Activated naive CD4-positive, alpha-beta T cell treated with anti-CD3 and anti-CD28 coated beads, Interleukin-2, amount 10 ng/mL, durations not matched to agents 7 days and 5 days (primary cell): Measurements from ENCODE around the gene COMP.

ENCODE experiments used
- CTCF ChIA-PET: fragments of 350-600 bp; sonication (Branson Sonifier 250); formaldehyde crosslinking; loops from one replicate; lab custom pipeline; 2021; ENCODE audit warnings: antibody characterized with exemption; lab: Charles Lee
- DNase-seq: peaks from one replicate; pipeline ENCODE4 v3.0.0-alpha.2; 2020
- H3K27ac Mint-ChIP-seq: one replicate; pipeline ENCODE4 v1.8.0; 2021; ENCODE audit warnings: mild to moderate bottlenecking, moderate library complexity, mixed read lengths
- H3K27me3 Mint-ChIP-seq: one replicate; pipeline ENCODE4 v1.8.0; 2021; ENCODE audit warnings: mild to moderate bottlenecking, mixed read lengths
- H3K36me3 Mint-ChIP-seq: one replicate; pipeline ENCODE4 v1.8.0; 2021; ENCODE audit warnings: mixed read lengths
- H3K4me1 Mint-ChIP-seq: one replicate; pipeline ENCODE4 v1.8.0; 2021; ENCODE audit warnings: mixed read lengths
- H3K4me3 Mint-ChIP-seq: one replicate; pipeline ENCODE4 v1.8.0; 2021; ENCODE audit warnings: mild to moderate bottlenecking, moderate library complexity, mixed read lengths
- H3K9me3 Mint-ChIP-seq: one replicate; pipeline ENCODE4 v1.8.0; 2021; ENCODE audit warnings: mixed read lengths

Gene COMP

DNA sequence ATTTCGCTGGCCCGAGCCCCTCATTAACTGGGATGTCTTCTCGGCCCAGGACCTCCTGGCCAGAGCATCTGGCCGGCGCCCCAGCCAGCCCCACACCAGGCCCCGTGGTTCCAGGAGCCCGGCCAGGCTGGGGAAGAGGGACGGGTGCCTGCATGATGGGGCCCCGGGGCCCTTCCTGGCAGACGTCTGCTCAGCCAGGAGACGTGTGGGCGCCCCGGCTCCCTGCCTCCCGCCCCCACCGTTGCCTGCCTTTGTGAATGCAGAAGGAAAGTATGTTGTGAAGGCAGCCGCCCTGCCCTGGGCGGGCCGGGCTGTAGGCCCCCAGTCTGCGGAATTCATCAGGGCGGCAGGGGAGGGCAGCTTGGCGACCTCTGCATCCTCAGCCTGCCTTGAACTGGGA, 4.4 kb upstream of the COMP start:
- H3K36me3 Mint-ChIP-seq = no peaks in the 10 kb centered on the region
- H3K27ac Mint-ChIP-seq = no peak overlapping the region
- H3K4me1 Mint-ChIP-seq = no peaks in the 10 kb centered on the region
- CTCF ChIA-PET = no interaction called here
- no peak overlapping the region for H3K4me3 Mint-ChIP-seq
- no peak for DNase-seq
- no peaks in the 10 kb centered on the region for H3K9me3 Mint-ChIP-seq
- no peaks in the 10 kb centered on the region for H3K27me3 Mint-ChIP-seq

DNA sequence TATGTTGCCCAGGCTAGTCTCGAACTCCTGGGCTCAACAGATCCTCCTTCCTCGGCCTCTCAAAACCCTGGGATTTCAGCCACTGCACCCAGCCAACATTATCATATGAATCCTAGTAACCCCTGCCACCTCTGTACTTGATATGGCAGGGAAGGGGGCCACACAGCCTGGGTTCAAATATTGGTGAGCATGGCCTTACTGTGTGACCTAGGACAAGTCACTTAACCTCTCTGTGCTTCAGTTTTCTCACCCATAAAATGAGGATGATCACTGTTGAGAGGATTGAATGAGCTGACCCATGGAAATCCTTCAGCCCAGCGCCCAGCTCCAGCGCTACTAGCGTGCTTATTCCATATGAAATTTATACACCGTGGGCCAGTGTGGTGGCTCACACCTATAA, 3.6 kb upstream of the COMP start:
- Mint-ChIP-seq H3K27ac (no peak overlapping the region), H3K36me3 (no peaks in the 10 kb centered on the region), H3K4me3 (no peak overlapping the region), H3K27me3 (no peaks in the 10 kb centered on the region), H3K9me3 (no peaks in the 10 kb centered on the region), H3K4me1 (peaks cover 6% of the 10 kb centered on the region)
- CTCF ChIA-PET = no interaction called here
- no peak for DNase-seq

DNA sequence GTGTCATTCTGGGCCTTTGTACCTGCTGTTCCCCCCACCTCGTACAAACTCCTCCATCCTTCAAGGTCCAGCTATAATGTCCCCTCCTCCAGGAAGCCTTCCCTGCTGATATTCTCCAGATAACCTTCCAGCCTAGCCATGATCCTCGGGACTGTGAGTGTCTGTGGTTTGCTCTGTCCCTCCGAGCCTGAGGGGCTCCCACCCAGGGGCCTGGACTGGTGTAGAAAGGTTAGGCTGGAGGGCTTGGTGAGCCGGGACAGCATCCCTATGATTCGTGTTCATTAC, 2.9 kb upstream of the COMP start:
- Mint-ChIP-seq H3K27ac (no peak overlapping the region), H3K4me1 (peaks cover 13% of the 10 kb centered on the region), H3K36me3 (no peaks in the 10 kb centered on the region), H3K27me3 (no peaks in the 10 kb centered on the region), H3K4me3 (no peak overlapping the region), H3K9me3 (no peaks in the 10 kb centered on the region)
- CTCF ChIA-PET = no interaction called here
- no peak for DNase-seq

DNA sequence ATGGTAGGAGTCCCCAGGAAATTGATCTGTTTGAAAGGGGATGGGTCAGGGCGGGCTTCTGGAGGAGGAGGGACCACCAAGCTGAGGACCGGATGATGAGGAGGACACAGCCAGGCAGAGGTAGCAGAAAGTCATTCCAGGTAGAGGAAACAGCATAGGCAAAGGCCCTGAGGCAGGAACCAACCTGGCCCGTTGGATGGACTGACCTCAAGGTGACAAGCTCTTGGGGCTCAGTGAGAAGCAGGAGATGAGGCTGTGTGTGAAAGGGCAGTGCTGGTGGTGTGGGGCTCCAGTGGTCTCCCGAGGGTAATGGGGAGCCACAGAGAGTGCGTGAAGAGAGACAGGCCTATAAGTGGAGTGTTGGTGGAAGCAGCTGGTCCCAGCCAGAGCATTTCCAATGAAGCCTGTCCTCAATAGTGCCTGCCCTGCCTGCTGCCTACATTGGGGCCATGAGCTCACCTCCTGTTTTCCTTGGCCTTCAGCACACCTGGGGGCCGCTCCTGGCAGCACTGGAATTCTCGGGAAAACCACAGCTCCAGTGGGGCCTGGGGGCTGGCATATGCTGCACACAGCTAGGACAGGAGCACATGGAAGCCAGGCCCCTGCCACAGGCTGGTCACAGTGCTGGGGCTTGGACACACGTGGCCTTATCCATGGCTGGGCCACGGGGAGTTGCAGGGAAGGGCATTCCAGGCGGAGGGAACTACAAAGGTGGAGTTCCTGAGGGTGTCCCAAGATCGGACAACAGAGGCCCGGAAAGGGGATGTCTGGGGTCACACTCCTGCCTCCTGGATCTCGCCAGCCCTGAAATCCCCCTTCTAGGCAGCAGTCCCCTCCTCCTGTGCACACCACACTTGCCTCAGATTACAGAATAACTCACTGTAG, 2.3 kb upstream of the COMP start:
- Mint-ChIP-seq H3K4me3 (no peak overlapping the region), H3K9me3 (no peaks in the 10 kb centered on the region), H3K4me1 (peaks cover 17% of the 10 kb centered on the region), H3K27me3 (no peaks in the 10 kb centered on the region), H3K27ac (no peak overlapping the region), H3K36me3 (no peaks in the 10 kb centered on the region)
- CTCF ChIA-PET = no interaction called here
- DNase-seq = no peak

DNA sequence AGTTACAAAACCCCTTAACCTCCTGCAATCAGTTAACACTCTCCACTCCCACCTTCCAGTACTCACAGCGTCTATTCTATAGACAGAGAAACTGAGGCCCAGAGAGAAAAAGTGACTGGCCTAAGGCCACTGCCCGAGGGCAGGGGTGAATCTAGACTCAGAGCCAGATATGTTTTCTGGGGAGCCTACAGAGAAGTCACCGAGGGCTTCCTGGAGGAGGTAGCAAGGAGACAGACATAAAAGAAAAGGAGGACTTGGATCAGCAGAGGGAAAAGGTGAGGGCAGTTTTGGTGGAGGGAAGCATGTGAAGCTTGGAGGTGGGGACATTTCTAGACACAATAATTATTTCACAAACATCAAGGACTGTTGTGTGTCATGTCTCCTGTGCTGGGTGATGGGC, 1.6 kb upstream of the COMP start:
- CTCF ChIA-PET = no interaction called here
- DNase-seq = no peak
- H3K4me3 Mint-ChIP-seq = no peak overlapping the region
- H3K27ac Mint-ChIP-seq = no peak overlapping the region
- no peaks in the 10 kb centered on the region for H3K36me3 Mint-ChIP-seq
- H3K9me3 Mint-ChIP-seq = no peaks in the 10 kb centered on the region
- no peaks in the 10 kb centered on the region for H3K27me3 Mint-ChIP-seq
- peaks cover 22% of the 10 kb centered on the region for H3K4me1 Mint-ChIP-seq

DNA sequence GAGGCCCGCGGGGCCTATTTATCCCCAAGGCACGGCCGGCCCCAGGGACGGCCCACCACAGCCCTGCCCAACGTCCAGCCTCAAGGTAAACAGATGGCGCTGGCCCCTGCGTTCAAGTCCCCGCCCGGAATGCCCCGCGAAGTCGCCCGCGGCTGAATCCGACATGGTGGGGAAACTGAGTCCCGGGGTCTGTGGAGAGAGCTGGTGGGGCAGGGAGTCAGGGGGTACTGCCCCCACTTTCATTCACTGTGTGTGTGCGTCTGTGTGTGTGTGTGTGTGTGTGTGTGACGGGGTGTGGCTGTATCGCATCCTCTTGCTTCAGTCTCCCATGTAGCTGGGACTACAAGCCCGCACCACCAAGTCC, 192 bp upstream of the COMP start:
- no peaks in the 10 kb centered on the region for H3K9me3 Mint-ChIP-seq
- peak overlapping the region; percentile 52 for H3K27ac Mint-ChIP-seq
- no peak overlapping the region for H3K4me3 Mint-ChIP-seq
- H3K4me1 Mint-ChIP-seq = peaks cover 29% of the 10 kb centered on the region
- DNase-seq = no peak
- no peaks in the 10 kb centered on the region for H3K27me3 Mint-ChIP-seq
- H3K36me3 Mint-ChIP-seq = peaks cover 3% of the 10 kb centered on the region
- CTCF ChIA-PET = no interaction called here

DNA sequence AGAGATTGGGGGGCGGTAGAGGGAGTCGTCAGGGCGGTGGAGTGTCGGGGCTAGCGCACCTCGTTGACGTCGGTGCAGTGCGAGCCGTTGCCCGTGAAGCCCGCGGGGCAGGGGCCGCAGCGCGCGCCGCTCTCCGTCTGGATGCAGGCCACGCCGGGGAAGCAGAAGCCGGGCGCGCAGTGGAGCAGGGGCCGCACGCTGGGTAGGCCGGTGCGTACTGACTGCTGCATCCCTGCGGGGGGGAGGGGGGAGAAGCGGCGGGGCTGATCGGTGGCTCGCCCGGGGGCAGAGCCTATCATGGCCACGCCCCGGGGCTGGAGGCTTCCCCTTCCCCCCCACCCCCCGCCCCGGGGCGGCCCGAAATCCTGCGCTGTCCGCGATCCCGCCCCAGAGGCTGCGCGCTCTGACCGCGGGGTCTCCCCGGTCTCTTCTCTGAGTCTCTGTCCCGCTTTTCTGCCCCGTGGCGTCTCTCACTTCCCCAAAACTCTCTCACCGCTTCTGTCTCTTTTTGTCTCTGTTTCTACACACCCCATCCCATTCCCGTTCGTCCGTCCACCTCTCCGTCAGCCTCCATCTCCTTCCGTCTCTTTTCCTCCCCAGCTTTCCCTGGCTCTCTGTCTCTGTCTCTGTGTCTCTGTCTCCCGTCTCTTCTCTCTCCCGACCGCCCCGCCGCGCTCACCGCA, 1.1 kb downstream of the COMP start:
- H3K4me1 Mint-ChIP-seq = peaks cover 38% of the 10 kb centered on the region
- peak overlapping the region; percentile 23 for H3K4me3 Mint-ChIP-seq
- H3K36me3 Mint-ChIP-seq = peaks cover 3% of the 10 kb centered on the region
- CTCF ChIA-PET = no interaction called here
- no peaks in the 10 kb centered on the region for H3K9me3 Mint-ChIP-seq
- peak overlapping the region; percentile 58 for H3K27ac Mint-ChIP-seq
- peak; percentile 40 for DNase-seq
- H3K27me3 Mint-ChIP-seq = no peaks in the 10 kb centered on the region

DNA sequence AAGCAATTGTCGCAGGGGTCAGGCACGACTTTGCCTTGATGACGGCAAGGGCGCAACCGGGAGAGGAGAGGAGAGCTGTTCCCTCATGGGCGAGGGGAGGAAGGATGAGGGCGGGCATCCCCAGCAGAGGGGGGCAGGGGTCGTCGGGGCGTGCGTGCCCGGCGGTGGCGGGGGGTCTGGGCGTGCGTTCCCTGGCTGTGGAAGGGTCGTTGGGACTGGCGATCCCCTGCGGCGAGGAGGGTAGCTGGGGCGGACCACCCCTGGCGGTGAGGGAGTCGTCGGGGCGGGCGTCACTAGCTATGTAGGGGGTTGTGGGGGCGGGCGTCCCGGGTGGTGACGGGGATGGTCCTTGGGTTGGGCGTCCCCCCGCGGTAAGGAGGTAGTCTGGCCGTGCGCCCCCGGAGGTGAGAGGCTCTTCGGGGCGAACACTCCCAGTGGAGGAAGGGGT, 1.7 kb downstream of the COMP start:
- peaks cover 38% of the 10 kb centered on the region for H3K4me1 Mint-ChIP-seq
- no peaks in the 10 kb centered on the region for H3K9me3 Mint-ChIP-seq
- H3K27me3 Mint-ChIP-seq = no peaks in the 10 kb centered on the region
- no peak for DNase-seq
- H3K4me3 Mint-ChIP-seq = peak overlapping the region; percentile 48
- peaks cover 3% of the 10 kb centered on the region for H3K36me3 Mint-ChIP-seq
- H3K27ac Mint-ChIP-seq = peak overlapping the region; percentile 76
- CTCF ChIA-PET = no interaction called here

DNA sequence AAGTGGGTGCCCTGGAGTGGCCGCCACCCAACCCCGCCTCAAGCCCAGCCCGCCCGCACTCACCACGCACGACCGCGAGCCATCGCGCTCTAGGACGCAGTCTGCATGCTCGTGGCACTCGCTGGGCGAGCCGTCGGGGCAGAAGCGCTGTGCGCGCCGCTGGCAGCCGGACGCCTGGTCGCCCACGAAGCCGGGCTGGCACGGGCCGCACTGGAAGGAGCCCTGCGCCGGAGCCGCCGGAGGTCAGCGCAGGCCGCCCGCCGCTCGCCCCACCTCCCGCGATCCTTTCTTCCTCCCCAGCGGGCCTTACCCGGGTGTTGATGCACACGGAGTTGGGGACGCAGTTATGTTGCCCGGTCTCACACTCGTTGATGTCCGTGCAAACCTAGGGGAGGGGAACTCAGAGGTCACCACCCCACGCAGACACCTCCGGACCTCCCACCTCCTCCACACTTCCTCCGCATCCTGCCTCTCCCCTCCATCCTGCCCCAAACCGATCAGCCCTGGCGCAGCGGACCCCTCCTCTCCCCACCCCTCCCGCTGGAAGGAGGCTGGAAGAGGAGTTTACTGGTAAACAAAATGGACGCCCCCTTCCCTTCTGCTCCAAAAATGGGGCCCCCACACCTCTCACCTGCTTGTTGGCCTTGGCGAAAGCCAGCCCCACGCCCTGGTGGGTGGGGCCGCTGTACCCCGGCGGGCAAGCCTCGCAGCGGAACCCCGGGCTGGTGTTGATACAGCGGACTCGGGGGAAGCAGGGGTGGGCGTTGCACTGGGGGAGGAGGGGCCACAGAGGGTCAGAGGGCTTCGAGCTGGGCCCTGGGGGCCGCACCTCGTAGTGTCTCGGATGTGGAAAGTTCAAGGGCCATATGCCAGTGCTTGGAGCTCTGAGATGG, 2.3 kb downstream of the COMP start:
- Mint-ChIP-seq H3K27ac (peak overlapping the region; percentile 76), H3K9me3 (no peaks in the 10 kb centered on the region), H3K4me3 (peak overlapping the region; percentile 48), H3K36me3 (peaks cover 3% of the 10 kb centered on the region), H3K4me1 (peaks cover 38% of the 10 kb centered on the region), H3K27me3 (no peaks in the 10 kb centered on the region)
- CTCF ChIA-PET = no interaction called here
- no peak for DNase-seq

DNA sequence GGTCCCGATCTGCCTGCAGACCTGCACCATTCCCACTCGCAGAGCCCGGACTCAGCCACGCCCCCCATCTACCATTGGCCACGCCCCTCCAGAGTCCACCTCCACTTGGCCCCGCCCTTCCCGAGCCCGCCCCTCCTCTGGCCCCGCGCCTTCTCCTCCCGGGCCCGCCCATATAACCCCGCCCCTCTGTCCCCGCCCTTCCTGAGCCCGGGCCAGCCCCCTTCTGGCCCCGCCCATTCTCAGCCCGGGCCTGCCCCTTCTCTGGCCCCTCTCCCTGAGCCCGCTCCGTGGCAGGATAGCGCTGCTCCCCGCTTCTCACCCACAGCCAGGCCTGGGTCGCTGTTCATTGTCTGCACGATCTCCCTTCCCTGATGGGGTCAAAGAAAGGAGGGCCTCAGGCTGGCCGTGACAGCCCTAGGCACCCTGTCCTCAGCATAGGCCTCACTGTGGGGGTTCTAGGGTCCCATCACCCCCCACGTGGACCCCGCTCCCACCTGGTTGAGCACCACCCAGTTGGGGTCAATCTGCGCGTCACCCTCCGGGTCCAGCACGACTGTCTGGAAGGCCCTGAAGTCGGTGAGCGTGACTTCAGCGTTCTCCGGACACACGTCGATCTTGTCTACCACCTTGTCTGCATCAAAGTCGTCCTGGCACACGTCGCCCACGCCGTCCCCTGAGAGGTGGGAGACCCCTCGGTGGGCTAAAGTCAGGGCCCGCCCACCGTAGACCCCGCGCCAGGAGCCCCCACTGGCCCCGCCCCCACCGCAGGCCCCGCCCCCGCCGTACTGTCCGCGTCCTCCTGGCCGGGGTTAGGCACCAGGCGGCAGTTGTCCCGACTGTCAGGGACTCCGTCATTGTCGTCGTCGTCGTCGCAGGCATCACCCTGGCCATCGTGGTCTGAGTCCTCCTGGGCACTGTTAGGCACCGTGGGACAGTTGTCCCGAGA, 5.7 kb downstream of the COMP start:
- Mint-ChIP-seq H3K36me3 (peaks cover 3% of the 10 kb centered on the region), H3K4me3 (no peak overlapping the region), H3K9me3 (no peaks in the 10 kb centered on the region), H3K27me3 (peaks cover 7% of the 10 kb centered on the region), H3K27ac (no peak overlapping the region), H3K4me1 (peaks cover 37% of the 10 kb centered on the region)
- CTCF ChIA-PET = no interaction called here
- DNase-seq = peak; percentile 78

DNA sequence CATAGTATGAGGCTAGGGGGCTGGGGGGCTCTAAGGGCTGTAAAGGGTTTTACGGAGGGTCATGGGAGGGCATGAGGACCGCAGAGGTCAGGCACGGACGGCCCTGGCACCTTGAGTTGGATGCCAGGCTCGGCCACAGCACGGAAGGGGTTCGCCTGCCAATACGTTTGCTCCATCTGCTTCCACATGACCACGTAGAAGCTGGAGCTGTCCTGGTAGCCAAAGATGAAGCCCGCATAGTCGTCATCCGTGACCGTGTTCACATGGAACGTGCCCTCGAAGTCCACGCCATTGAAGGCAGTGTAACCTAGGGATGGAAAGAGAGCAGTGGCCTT, 6.4 kb downstream of the COMP start:
- Mint-ChIP-seq H3K4me1 (peaks cover 33% of the 10 kb centered on the region), H3K36me3 (peaks cover 3% of the 10 kb centered on the region), H3K4me3 (no peak overlapping the region), H3K9me3 (no peaks in the 10 kb centered on the region), H3K27me3 (peaks cover 7% of the 10 kb centered on the region), H3K27ac (no peak overlapping the region)
- CTCF ChIA-PET = no interaction called here
- DNase-seq = no peak

DNA sequence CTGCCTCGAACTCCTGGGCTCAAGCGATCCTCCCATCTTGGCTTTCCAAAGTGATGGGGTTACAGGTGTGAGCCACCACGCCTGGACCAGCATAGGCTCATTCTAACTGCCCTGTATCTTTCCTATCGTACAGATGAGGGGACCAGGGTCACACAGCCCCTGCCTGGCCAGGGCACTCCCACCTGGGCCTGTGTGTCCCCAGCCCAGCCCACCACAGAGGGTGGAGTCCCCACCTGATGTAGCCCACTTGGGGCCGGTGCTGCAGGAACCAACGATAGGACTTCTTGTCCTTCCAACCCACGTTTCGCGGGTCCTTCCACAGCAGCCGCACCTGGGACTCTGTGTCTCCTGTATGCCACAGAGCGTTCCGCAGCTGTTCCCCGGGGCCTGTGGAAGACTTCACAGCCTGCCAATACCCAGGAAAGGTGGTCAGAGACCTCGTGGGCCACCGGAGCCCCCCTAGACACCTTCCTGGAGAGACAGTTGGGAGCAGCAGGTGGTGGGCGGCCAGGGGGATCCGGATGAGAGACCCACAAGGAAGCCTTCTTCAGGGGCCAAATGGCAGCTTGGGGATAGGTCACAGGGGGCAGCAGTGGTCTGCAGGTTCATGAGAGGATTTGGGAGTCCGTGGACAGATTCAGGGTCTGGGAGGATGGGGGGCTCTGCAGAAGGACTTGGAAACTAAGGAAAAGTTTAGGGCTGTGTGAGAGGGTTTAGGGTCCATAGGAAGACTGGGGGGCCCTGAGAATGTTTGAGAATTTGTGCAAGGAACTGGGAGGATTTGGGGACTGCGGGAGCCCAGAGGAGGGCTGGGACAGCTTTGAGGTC, 6.9 kb downstream of the COMP start:
- Mint-ChIP-seq H3K36me3 (peaks cover 3% of the 10 kb centered on the region), H3K27ac (no peak overlapping the region), H3K4me1 (peaks cover 27% of the 10 kb centered on the region), H3K4me3 (no peak overlapping the region), H3K9me3 (no peaks in the 10 kb centered on the region), H3K27me3 (peaks cover 8% of the 10 kb centered on the region)
- no peak for DNase-seq
- CTCF ChIA-PET = no interaction called here

DNA sequence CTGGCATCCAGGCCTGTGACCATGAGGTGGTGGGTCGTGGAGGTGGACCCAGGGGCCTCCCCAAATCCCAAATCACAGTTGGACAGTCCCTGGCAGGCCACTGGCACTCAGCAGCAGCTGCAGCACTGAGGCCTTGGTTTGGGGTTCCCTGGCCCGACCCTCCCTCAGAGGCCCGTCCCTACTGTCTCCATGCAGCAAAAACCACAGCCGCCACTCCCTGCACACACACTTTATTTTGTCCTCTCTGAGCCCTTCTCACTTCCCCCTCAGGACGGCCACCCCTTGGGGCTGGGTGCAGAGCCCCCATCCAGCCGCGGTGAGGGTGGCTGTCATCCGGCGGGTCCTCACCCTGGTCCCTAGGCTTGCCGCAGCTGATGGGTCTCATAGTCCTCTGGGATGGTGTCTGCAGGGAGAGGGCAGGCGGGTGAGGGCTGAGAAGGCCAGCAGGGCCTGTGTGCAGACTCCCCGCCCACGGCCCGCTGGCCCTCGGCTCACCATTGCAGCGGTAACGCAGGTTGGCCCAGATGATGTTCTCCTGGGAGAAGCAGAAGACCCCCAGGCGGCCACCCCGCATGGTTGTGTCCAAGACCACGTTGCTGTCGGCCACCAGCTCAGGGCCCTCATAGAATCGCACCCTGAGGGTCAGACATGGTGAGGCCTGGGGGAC, 8.4 kb downstream of the COMP start:
- Mint-ChIP-seq H3K4me3 (no peak overlapping the region), H3K36me3 (peaks cover 3% of the 10 kb centered on the region), H3K4me1 (peaks cover 16% of the 10 kb centered on the region), H3K9me3 (no peaks in the 10 kb centered on the region), H3K27me3 (peaks cover 18% of the 10 kb centered on the region), H3K27ac (no peak overlapping the region)
- DNase-seq = no peak
- CTCF ChIA-PET = no interaction called here
